Activated CD8-positive, alpha-beta memory T cell treated with anti-CD3 and anti-CD28 coated beads, Interleukin-2, amount 50 U/mL, for 1 hour (primary cell): ENCODE results near the gene SEC24B.
A peak's percentile ranks its signal among the peaks of the same experiment; 100 is the strongest.
"Not testable (repeated sequence)": the region's sequence is repeated elsewhere in the genome, so short reads cannot be mapped to it uniquely, and the experiment has no call there.

Experiments
- DNase-seq: peaks from one replicate; pipeline ENCODE4 v3.0.0-alpha.2; 2020; ENCODE audit errors: extremely low read depth

Gene SEC24B

DNA sequence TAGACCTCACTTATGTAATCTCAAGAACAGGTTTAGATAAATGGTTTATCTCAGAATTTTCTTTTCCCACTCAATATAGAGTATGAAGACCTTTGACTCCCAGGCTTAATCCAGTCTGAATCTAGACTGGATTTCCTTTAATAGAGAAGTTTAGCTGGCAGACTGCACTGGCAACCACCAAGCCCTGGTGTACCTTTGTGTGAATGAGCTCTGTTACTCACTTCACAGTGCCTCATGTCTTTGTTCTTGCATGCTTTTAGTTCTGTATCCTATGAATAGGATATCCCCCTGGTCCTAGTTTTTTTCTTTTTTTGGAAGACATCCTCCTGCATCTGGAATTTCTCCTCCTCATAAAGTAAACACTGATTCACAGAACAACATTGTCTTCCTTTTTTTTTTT, 73.3 kb downstream of the SEC24B start:
- DNase-seq = no peak

DNA sequence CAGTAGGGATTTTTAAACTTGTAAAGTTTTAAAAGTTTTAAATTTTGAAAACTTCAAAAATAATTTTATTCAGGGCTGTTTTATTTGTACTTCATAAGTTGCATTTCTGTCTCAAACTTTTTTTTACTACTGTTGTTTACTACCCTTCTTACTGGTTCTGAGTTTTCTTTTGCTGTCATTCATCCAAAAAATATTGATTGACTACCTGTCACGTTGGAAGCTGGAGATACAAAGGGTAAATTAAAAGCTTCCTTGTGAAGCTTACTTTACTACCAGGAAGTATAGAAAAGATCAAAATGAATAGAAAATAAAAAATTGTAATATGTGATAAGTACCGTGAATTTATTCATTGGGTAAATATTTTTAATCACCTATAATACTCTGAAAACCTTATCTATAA, 77.1 kb downstream of the SEC24B start:
- no peak for DNase-seq

DNA sequence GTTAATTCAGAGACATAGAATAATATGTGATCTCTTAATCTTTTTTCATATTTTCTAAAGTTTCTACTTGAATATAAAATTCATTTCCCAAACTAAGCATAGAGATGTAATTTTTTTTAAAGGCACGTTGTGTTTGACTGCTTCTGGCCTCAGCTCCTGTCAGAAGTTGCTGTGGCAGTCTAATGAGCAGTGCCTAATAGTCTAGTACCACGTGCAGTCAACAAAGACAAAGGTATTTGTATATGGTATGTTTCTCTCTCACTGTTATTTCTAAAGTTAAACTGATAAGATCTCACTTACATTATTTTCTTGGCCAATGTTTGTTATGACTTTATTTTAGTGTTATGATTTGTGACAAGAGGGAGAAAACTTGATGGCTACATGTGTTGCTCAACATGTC, 77.8 kb downstream of the SEC24B start:
- no peak for DNase-seq

DNA sequence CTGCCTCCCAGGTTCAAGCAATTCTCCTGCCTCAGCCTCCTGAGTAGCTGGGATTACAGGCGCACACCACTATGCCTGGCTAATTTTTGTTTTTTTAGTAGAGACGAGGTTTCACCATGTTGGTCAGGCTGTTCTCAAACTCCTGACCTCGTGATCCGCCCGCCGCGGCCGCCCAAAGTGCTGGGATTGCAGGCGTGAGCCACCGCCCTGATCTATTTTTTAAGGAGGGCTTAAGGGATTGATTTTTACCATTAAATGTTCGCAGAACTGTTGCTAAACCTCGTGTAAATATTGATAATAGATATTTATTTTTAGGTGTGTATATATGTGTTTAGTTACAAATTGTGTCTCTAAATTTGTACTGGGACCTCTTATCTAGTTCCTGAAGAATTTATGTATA, 79.8 kb downstream of the SEC24B start:
- not testable (repeated sequence) for DNase-seq

DNA sequence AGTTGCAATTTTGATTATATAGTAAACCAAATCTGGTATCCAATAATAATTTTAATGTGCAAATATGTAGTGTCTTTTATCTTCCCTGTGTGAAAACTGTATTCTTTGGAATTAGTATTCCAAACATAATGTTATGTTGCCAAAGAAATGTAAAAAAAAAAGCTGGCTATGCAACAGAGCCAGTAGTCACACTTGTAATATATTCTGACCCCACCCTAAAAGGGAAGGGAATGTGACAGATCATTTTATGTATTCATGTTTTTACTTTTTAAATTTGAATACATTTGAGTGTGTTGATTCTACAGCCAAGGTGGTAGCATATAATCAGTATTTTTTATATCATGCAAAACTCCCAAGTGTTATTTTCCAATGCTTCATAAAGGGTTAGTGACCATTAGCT, 98.6 kb downstream of the SEC24B start:
- no peak for DNase-seq

DNA sequence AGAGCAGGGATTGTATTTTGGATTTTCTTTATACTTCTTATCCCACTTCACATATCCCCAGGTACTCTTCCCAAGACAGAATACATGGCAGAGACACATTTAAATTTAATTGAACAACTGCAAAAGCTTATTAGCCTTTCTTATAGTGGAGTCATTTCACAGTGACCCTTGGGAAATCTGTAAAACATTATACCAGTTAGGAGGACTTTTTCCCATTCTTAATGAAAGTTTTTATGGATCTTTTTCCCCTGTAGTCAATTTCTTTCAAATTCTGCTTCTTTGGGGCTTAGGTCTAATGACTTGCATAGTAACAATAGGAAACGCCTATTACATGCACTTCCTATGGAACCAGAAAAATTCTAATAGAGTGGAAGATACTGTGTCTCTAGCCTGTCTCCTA, 111.8 kb downstream of the SEC24B start:
- DNase-seq = no peak

DNA sequence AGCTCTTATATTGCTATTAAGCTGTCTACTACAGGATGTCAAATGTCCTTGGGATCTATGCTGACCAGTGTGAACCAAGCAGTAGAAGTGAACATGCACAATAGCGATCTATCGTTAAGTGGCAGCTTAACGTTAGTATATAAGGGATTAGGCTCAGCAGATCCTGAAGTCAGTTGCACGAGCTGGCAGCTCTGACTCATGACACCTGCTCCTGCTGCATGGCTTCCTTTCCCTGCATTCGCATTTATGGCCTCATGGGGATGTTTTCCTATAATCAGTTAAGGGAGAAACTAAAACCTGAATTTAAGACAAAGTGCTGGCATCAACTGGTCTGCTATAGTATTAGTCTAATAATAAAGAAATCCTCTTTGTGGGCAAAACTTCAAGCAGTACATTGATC, 113.8 kb downstream of the SEC24B start:
- no peak for DNase-seq

DNA sequence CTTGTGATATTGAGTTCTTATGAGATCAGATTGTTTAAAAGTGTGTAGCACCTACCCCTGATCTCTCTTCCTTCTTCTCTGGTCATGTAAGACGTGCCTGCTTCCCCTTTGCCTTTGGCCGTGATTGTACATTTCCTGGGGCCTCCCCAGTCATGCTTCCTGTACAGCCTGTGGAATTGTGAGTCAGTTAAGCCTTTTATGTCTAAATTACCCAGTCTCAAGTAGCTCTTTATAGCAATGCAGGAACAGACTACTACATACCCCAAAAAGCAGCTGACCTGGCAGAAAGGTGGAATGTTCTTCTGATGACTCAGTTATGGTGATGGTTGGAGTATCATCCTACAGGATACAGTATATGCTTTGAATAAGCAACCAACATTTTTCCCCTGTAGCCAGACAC, 115.0 kb downstream of the SEC24B start:
- no peak for DNase-seq

DNA sequence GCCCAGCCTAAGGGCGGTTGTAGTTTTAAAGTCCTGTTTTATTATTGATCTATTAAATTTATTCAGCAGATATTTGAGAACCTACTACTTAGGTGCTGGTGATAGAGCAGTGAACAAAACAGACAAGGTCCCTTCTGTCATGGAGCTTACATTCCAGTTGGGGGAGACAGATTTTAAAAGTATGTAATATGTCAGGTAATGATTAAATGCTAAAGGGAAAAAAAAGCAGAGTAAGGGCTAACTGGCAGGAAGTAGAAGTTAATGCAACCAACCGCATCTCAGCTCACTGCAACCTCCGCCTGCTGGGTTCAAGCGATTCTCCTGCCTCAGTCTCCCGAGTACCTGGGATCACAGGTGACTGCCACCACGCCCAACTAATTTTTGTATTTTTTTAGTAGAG, 118.6 kb downstream of the SEC24B start:
- DNase-seq = no peak

DNA sequence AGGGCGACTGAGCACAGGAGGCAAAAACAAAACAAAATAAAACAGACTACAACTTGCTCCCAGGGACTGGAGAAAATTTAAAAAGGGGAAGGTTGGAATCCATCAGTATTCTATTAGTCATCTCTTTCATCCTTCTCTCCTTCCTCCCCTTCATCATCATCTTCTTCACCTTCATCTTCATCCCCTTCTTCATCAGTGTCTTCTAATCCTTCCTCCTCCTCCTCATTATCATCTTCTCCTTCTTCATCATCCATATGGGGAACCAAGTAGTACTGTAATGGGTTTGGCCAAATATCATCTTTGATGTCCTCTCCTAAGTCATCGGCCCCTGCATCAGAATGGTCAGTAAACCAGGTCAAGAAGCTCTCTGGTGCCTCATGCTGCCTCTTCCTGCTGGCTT, 119.5 kb downstream of the SEC24B start:
- no peak for DNase-seq

DNA sequence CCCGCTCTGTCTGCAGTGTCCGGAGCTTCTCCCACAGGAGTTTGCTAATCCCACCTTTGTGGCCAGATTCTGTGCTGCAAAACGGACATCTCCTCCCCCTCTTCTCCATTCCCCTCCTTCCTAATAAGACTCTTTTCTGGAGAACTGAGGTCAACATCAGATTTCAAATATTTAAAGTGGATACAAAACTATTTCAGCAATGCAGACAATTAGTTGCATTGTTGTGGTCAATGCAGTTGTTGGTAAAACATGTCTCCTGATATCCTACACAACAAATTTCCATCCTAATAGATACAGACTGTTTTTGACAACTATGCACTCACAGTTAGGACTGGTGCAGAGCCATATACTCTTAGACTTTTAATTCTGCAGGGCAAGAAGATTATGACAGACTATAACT, 121.4 kb downstream of the SEC24B start:
- no peak for DNase-seq

DNA sequence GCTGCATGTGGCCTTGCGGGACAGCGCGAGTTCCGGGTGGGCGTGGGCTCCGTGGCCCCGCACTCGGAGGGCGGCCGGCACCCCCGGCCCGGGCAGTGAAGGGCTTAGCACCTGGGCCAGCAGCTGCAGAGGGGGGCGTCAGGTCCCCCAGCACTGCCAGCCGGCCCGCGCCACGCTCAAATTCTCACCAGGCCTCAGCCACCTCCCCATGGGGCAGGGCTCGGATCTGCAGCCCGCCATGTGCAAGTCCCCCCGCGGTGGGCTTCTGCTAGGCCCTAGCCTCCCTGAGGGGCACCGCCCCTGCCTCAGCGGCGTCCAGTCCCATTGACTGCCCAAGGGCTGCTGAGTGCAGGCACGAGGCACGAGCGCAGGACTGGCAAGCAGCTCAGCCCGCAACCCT, 123.8 kb downstream of the SEC24B start:
- DNase-seq = no peak

DNA sequence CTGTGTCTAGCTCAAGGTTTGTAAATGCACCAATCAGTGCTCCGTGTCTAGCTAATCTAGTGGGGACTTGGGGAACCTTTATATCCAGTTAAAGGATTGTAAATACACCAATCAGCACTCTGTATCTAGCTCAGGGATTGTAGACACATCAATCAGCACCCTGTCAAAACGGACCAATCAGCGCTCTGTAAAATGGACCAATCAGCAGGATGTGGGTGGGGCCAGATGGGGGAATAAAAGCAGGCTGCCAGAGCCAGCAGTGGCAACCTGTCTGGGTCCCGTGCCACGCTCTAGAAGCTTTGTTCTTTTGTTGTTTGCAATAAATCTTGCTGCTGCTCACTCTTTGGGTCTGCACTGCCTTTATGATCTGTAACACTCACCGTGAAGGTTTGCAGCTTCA, 124.5 kb downstream of the SEC24B start:
- DNase-seq = not testable (repeated sequence)

DNA sequence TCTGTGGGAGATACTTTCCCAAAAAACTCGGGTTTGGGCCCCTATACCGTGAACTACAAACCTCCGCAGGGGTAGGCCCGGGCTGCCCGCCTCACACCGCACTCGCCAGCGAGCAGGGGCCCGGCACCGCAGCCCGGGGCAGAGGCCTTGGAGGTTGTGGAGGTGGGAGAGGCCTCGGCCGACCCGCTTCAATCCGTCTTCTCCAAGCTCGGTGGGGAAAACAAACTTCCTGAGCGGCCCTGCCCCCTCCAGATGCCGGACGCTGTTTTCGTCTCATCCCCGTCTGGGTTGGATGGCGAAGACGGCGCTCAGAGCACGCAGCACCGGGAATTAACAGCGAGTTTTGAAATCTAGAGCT, 126.0 kb downstream of the SEC24B start:
- DNase-seq = no peak

DNA sequence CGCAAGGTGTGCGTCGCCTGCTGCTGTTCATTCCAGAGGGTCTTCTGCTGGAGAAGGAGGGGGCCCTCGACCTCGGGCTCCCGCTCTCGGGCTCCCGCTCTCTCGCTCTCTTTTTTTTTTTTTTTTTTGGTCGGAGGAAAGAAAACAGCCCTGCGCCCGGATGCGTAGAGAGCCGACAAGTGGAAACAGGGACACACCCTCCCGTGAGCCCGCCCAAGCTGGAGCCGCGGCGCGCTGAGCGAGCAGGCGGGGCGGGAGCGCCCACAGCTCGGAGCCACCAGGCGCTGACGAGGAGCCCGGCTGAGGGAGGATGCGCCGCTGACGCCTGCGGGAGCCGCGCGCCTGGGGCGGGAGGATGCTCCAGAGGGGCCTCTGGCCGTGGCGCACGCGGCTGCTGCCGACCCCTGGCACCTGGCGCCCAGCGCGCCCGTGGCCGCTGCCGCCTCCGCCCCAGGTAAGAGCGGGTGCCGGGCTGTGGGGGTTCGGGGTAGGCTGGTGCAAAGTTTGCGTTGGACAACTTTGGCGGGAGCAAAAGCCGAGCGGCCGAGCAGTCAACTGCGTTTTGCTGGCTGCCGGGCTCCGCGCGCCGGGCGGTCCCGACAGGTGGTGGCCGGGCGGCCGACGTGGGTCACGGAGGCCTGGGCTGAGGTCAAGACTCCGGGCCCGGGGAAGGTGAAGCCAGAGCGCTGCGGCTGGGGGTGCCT, 126.5 kb downstream of the SEC24B start, which contains the start of gene MCUB:
TSS of gene MCUB (plus strand) at position 264 of the 704 bp plus-strand sequence. CDS start at position 356, 92 bp downstream.
- peak; percentile 84 for DNase-seq

DNA sequence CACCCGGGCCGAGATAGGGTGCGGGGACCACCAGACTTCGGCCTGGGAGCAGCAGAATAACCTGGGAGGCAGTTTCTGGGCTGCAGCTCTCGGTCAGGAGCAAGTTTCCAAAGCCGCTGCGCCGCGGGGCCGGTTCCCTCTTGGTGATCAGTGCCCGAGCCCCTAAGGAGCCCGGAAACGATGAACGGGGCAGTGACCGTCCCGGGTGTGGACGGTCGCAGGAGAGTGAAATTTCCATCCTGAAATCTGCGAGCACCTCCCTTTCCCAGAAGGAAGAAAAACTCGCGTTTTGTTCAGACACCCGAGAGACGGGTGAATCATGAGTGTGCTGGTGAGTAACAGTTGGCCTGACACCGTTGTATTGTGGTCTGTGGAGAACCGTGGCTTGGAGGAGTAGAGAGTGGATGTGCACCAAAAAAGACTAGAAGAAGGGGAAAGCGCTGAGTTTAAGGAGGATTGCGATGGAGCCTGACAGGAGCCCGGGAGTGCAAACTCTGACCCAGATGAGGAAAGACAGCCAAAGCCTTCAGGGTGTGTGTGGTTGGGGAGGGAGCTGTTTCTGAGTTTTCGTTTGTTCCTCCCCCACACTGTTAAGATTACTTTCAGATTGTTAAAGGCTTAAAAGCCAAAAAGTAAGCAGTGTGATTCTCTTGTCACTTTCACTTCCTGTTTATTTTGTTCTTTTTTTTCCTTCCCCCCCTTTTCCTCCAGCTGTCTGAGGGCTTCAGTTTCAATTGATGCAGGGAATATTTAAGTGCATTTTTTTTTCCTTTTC, 127.3 kb downstream of the SEC24B start:
- peak; percentile 45 for DNase-seq

DNA sequence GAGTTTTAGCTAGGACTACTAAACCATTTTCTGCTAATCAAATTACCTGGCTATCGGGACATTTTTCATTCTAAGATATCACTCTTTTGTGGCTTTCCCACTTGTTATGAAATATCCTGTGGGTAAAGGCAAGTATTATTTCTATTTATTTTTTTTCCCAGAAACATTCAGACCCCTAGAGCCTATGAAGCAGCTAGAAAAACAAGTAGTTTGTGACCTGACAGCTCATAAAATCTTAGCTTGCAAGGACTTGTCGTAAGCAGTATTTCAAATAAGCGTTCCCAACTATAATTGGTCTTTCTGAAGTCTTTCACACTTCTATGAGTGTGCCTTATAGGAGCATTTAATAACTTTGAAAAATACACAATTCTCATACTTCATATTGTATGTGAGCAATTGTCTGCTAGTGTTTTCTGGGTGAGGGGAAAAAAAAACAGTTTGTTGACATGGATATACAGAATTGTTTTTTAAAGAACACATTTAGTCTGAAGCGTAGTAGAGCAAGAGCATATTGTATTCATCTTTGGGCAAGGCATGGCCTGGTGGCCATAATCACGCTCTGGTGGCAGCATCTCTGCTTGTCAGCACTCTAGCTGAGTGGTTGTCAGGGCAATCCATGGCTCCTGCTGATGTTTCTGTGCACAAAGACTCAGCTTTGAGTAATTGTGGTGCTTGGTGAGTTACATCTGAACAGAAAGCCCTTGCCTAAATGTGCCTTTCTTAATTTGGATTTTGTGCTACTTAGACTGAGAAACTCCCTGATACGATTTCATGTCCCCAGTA, 129.0 kb downstream of the SEC24B start:
- no peak for DNase-seq

DNA sequence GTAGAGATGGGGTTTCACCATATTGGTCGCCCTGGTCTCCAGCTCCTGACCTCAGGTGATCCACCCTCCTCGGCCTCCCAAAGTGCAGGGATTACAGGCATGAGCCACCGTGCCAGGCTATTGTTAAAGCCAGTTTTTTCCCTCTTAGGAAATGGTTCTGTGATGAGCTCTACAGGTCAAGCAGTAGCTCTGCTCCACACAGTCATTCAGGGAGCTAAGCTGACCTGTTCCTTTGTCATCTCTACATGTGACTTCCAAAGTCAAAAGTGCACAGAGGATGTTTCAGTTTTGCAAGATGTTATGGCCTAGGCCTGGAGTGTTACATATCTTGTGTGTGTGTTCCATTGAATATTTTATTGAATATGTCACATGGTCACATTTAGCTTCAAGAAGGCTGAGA, 137.9 kb downstream of the SEC24B start:
- DNase-seq = no peak

DNA sequence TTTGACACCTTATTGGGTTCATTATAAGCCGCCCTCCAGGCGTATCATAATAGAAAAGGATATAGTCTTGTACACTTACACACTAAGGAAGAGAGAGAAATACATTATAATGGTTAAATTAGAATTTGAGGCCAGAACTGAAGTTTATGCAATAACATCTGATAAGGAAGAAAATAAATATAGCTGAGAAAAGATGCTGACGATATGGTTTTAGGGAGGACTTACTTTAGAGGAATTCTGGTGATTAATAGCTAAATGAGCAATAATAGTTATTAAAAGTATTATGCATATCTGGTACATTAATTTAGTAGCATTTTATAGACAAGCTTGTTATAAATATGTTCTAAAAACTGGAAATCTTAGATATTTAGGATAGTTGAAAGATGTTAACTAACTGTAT, 138.5 kb downstream of the SEC24B start:
- no peak for DNase-seq

DNA sequence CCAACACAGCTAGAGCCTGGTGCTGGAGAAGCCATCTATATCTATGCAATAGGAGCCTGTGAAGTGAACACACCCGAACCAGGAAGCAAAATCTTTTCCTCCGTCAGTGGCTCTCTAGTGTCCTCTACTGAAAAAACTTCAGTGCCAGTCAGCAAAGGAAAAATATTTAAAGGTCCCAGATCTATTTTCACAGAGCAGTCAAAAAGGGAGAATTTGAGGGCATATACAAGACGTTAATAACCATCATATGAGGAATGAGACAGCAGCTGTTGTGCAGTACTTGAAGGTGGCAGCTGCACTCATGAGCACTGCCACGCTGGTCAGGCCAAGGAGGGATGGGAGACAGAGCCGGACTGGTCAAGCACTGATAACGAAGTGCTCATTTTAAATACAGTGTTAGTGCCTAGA, 140.8 kb downstream of the SEC24B start:
- DNase-seq = no peak

DNA sequence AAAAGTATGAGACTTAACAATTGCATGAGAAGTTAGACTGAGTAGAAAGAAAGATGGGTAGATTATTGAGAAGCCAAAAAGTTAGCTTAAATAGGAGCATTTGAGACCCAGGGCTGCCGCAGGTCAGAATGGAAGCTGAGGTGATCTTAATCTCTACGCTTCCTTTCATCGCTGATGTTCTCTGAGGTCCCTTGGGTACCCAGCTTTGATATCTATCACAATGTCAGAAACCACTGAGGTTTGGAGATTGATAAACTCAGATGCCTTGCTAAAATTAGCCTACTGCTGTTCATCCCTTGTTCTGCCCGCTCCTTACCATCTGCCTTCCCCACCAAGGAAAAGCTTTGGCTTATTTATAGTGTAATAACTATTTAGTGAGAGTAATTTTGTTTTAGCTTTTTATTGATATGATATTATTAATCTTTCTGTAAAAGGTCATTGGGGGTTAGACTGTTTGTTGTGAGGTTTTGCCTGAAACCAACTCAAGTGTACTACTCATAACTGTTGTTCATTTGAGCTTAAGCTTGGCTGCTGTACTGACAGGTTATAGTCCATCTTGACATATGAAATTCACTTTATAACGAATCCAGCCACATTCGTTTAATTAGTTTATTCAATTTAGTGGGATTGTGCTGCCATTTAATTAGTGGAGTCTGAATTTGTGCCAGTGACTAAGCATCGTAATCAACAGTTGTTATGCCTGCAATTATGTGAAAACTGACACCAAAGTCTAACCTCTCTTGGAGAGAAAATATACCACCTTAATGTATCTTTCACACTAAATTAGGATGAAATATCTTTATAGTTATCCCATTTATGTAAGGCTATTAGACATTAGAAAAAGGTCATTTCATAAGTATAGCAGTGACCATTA, 141.6 kb downstream of the SEC24B start:
- DNase-seq = no peak

DNA sequence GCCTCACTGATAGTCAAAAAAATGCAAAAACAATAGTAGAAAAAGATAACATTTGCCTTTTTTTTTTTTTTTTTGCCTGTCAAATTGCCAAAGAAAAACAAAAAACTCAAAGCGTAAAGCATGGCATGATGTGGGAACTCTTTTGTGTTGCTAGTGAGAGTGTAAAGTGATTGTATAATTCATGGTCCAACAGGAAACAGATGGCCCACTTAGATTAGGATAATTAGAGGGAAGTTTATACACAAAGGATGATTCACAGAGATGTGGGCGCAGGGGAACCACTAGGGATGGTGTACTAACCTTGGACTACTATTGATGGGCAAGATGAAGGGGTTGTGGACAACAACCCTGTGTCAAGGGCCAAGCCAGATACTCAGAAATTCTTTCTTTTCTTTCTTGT, 142.8 kb downstream of the SEC24B start:
- no peak for DNase-seq
